ENCODE measurements around the gene BCL2.

Gene BCL2

DNA sequence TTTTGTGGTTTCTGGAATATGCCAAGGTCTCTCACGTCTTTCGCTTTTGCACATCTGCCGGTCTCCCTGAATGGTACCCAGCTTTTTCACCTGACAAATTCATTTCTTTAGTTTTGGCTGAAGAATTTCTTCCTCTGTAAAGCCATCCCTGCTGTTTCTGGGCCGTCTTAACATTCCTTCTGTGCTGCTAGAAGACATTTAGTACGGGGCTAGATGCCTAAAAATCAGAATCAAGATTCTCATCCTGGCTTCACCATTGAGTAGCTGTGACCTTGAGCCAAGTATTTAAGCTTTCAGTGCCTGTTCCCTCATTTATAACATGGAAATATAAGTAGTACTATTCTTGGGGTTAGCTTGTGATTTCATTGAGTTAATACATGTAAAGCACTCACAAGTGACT is 6.4 kb upstream of the BCL2 start:
- DNase-seq (ENCODE audit: low spot score) = no peak

DNA sequence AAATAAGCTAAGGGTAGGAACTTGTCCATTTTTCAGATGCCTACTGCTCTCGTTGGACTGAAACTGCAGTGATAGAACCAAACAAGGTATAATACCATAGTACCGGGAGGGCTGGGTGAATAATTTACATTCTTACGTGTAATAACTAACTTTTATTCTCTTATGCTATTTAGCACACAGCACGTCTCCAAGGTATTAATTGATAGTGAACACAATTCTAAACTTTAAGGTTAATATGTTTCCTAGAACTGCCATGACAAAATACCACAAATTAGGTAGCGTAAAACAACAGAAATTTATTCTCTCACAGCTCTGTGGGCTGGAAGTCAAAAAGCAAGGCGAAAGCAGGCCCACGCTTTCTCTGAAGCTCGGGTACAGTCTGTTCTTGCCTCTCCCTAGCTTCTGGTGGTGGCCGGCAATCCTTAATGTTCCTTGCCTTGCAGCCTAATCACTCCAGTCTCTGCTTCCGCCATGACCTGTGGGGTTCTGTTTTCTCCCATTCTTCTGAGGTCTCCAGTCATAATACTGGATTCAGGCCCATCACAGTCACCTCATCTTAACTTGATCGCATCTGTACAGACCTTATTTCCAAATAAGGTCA is 5.6 kb upstream of the BCL2 start:
- peak; percentile 69 for DNase-seq (ENCODE audit: low spot score)

DNA sequence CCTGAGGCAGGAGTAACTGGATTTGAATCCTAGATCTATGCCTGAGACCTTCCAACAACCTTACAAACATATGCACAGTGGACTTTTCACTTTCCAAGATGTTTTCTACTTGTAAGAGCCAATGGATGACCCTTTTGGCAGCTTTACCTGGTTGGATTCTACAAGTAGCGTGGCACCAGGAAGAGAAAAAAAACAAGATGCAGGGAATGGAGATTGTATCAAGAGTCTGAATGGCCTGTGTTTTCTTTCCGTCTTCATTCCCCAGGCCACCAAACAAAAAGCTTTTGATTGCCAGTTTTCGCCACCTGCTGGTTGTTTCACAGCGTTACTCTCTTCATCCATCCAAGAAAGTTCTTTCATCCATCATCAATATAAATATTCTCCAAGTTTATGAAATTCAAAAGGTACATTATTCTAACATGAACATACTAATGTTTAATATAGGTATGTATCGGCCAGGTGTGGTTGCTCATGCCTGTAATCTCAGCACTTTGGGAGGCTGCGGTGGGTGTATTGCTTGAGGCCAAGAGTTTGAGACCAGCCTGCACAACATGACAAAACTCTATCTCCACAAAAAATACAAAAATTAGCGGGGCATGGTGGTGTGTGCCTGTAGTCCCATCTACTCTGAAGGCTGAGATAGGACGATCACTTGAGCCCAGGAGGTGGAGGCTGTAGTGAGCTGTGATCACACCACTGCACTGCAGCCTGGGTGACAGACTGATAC is 3.5 kb upstream of the BCL2 start:
- peak; percentile 73 for DNase-seq (ENCODE audit: low spot score)

DNA sequence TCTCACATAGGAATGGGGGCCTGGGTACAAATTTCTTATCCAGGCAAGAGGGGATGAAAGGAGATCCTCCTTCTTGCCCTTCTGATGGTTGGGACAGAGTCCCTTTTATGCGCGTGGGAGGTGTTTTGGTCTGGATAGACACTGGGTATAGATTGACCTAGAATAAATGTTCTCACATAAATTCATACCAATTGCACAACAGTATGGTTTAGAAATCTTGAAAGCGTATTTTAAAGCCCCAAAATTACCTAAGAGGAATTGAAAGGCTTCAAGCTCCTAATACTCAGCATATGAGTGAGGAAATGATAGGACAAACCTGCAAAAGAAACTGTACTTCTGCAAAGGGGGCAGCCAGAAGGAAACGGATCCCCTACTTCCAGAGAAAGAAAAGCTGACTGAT is 2.6 kb upstream of the BCL2 start:
- DNase-seq (ENCODE audit: low spot score) = no peak

DNA sequence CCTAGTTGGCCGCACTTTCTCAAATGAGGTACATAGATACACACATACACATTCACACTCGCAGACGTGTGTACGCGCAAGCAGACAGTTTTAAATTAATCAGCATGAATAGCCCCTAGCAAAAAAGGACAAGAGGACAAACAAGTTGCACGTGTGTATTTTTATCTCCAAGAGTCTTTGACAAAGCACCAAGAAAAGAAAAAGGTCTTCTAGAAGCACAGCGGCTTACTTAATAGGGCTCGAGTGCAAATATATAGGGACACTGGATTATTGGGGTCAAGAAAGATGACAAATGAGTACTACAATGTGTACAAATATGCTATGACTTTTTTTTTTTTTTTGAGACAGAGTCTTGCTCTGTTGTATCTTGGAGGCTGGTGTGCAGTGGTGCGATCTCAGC is 1.7 kb upstream of the BCL2 start:
- no peak for DNase-seq (ENCODE audit: low spot score)

DNA sequence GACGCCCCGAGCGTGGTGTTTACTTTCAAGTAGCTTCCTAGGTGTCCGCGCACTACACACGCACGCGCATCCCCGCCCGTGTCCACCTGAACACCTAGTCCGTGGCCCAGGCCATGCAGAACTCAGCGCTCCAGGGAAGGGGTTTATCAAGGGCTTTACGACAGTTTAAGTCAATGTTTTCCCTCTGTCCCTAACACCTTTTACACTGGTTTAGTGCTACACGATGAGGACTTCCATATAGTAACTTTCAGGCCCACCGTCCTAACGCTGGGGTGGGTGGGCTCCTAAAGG is 1.4 kb upstream of the BCL2 start:
- DNase-seq (ENCODE audit: low spot score) = no peak

DNA sequence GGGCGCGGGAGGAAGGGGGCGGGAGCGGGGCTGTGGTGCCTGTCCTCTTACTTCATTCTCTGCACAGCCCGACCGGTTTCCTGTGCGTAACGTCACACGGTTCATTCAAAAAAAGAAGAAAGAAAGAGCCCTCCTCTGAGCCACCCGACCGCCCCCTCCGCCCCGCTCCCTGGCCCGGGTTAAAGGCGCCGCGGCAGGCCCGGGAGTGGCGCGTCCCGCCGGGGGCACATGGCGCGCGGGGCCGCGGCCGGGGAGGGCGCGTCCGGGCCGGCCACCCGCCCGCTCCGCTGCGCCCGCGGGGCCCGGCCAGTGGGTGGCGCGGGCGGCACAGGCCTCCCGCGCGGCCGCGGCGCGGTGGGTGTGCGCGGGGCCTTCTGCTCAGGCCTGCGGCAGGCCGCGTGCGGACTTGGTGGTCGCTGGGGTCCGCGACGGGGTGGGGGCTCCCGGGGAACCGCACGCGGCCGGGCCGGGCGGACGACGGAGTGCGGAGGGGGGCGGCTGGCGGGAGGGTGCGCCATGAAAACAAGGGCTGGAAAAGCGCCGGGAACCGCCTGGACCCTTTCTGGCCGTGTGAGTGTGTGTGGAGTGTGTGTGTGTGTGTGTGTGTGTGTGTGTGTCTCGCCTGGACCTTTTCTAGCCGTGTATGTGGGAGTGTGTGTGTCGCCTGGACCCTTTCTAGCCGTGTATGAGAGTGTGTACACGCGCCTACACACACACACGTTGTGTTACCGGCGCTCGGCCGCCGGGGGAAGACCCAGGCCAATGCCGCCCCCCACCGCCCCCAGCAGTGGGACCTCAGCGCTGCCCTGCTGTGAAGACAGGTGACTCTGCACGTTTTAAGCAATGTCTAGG is 780 bp upstream of the BCL2 start:
- peak; percentile 89 for DNase-seq (ENCODE audit: low spot score)

DNA sequence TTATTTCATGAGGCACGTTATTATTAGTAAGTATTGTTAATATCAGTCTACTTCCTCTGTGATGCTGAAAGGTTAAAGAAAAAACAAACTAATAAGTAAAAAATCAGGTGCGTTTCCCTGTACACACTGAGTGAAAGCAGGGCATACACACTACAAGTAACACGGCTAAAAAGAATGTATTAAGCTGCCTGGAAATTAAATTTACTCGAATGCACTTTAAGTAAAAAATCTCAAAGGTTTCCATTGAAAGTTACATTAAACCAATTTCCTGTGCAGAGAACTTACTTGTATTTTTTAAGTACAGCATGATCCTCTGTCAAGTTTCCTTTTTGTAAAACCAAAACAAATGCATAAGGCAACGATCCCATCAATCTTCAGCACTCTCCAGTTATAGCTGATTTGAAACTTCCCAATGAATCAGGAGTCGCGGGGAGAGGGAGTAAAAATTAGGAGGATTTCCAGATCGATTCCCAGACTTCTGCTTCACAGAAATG is 633 bp downstream of the BCL2 start:
- no peak for DNase-seq (ENCODE audit: low spot score)

DNA sequence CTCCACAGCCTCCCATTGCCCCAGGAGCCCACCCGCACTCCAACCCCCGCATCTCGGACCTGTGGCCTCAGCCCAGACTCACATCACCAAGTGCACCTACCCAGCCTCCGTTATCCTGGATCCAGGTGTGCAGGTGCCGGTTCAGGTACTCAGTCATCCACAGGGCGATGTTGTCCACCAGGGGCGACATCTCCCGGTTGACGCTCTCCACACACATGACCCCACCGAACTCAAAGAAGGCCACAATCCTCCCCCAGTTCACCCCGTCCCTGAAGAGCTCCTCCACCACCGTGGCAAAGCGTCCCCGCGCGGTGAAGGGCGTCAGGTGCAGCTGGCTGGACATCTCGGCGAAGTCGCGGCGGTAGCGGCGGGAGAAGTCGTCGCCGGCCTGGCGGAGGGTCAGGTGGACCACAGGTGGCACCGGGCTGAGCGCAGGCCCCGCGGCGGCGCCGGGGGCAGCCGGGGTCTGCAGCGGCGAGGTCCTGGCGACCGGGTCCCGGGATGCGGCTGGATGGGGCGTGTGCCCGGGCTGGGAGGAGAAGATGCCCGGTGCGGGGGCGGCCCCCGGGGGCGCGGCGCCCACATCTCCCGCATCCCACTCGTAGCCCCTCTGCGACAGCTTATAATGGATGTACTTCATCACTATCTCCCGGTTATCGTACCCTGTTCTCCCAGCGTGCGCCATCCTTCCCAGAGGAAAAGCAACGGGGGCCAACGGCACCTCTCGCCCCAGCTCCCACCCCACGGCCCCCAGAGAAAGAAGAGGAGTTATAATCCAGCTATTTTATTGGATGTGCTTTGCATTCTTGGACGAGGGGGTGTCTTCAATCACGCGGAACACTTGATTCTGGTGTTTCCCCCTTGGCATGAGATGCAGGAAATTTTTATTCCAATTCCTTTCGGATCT is 1.3 kb downstream of the BCL2 start:
- peak; percentile 87 for DNase-seq (ENCODE audit: low spot score)

DNA sequence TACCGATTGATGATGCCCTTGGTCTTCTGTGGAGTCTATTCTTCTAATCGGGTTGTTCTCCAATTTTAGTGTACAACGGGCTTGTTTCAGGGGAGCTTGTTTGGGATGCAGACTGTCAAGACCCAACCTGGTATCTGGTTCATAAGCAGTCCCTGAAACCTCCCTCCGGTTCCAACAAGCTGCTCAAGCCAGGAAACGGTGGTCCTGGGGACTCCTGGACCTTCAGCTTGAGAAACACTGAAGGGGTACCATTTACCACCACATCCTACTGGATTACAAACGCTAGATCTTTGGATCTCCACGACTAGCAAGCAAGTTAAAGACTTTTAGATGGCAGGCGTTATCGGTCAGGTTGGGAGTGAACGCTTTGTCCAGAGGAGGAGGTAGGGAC is 2.0 kb downstream of the BCL2 start:
- no peak for DNase-seq (ENCODE audit: low spot score)

DNA sequence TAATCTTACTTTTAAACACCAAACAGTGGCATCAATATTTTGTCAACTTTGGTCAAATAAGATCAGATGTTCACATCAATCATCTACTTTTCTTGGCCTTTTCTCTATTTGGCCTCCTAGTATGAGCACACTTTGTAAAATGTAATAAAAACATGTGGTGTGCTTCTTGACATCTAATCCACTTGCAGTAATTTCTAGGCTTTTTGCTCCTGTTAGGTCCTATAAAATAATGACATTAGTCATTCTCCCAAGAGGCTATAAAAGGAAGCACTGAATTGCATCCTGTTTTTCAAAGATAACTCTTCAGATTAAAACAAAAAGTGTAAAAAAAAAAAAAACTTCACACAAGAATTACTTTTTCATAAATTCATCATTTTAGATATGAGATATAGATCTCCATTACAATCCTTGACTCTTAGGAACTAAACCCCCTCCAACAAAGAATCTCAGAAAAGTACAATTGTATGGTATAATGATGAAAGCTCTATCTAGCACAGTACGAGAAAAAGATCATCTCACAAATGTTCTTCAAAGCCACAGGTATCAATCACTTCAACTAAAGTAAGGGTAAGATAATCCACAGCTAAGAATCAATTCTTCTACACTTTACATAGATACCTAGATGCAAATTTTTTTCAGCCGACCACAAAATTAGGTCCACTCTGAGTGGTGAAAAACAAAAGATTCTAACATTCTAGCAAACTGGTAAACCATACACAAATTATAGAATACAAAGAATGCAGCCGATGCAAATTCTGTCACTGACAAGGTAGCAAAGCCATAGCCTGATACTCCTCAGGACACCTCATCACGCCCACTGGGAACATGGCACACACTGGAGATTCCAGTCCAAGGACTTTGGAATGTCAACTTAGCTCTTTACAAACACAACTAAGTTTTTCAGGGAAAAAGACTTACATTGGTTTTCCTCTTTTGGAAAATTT is 2.7 kb downstream of the BCL2 start:
- no peak for DNase-seq (ENCODE audit: low spot score)

DNA sequence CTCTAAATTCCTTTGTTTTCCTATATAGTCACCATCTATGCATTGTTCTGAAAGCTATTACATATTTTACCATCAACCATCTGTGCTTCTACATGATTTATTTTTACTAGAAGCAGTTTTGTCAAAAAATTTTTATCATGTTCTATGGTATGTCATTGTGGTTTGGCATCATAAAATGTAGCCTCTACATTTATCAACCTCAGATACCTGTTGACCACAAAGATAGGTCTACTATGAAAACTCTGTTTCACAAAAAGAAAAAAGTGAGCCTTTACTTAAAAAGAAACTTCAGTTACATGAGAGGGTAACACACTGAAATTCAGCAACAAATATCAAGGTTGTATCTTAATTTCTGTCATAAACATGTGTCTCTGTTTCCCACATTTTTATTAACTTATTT is 3.7 kb downstream of the BCL2 start:
- DNase-seq (ENCODE audit: low spot score) = no peak

DNA sequence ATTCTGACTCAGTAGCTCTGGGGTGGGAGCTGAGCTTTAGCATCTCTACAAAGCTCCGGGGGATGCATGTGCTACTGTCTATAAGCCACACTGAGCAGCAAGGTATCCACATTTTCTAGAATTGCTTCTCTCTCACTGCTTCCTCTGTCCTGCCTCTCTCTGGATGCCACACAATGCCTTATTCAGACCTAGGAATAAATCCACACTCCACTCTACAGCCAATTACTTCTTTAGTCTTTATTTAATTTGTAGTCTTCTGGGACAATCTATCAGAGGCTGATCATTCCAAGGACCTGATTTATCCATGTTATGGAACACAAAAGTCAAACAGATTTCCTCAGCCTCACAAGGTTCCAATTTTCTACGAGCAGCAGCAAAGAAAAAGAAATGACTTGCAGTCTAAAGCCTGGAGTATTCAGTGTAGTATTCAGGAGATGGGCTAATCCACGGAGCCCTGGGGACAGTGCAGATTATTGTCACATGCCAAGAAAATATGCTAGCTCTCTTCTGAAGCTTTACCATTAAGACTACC is 4.4 kb downstream of the BCL2 start:
- DNase-seq (ENCODE audit: low spot score) = no peak

DNA sequence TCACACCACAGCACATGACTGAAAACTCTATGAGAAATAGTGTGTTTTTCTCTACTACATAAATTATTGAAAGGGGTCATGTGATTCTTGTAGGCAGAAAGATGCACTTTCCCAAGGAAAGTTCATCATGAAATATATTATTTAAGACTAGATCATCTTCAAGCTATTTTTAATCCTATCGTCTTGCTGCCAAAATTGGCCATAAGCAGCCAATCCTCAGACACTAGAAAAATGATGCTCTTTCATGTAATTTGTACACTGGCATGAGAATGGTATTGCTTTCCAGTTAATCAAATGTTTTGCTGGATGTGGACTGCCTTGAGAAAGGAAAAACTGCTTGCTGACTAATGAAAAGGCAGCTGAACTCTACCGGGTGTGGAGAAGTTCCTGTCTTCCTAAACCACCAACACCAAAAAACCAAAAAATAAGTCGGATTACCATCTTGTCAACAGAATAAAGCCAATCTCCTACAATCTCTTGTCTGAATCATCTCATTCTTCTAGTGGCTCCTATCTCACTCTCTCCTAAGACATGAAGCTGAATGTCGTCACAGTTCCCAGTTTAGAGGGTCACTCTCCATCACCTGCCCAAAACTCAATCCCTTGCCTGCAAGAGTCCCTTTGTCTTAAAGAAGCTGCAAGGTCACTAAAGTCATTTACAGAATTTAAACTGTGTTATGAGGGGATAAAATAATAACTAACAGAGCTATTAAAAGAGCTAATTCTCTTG is 5.3 kb downstream of the BCL2 start:
- DNase-seq (ENCODE audit: low spot score) = no peak

DNA sequence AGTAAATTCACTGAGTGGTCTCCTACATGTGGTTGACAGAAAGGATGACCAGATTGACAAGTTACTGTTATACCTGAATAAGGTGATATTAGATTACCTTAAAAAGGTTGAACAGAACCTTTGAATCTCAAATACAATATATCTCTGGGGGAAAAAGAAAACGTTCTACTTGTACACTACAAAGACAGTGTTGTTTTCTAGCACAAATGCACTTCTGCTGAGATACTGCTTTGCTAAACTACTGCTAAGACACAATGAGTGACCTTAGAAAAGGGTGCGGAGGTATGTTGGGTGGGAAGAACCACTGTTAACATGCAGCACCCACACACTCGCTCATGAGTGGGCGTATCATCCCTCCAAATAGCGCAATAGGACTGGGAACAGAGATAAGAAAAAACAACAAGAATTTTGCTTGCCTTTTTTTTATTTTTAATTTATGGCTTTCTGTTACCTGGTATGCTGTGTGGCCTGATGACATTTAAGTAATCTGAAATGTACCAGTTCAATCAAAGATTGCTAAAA is 6.1 kb downstream of the BCL2 start:
- no peak for DNase-seq (ENCODE audit: low spot score)

DNA sequence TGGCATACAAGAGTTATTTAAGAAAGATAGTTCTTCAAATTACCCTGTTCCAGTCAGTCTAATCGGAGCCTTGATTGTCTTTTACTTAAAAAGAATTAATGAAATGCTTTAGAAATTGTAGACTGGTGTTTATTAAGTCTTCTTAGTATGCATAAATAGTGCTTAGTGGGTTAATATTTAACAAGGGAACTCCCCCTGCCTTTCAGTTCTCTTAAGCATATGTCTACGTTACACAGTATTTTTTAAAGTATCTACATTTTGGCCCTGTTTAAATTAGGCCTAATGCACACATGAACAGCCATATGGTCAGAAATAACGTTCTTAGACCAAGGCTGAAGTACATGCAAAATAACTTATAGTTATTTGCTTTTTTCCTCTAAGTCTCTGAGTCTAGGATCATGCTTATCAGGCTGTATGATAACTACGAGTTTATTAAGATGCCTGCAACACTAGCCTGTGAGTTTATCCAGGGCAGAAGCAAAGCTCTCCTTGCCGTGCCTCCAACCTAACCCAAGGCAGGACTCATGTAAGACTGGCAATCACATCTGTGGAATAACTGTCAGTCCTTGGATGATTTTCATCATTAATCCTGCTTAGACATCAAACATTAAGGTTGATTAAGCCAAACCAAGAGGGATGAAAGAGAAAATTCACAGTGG is 6.7 kb downstream of the BCL2 start:
- DNase-seq (ENCODE audit: low spot score) = peak; percentile 36

DNA sequence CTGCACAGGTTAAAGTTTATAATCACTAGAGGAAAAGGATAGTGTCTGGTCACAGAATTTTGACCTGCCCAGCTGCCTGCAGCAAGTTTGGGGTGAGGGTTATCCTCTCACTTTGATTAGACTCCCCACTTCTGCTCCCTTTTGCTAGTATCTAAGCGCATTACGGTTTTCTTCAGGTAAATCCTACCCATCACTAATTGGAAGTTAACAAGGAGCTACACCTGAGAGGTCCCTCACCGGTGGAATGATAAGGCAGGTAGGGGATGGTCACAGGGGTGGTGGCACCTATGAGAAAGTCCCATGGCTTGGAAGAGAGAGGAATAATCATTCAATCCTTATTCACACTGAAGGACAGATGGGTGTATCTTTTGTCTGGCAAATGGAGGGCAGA is 7.6 kb downstream of the BCL2 start:
- DNase-seq (ENCODE audit: low spot score) = no peak

DNA sequence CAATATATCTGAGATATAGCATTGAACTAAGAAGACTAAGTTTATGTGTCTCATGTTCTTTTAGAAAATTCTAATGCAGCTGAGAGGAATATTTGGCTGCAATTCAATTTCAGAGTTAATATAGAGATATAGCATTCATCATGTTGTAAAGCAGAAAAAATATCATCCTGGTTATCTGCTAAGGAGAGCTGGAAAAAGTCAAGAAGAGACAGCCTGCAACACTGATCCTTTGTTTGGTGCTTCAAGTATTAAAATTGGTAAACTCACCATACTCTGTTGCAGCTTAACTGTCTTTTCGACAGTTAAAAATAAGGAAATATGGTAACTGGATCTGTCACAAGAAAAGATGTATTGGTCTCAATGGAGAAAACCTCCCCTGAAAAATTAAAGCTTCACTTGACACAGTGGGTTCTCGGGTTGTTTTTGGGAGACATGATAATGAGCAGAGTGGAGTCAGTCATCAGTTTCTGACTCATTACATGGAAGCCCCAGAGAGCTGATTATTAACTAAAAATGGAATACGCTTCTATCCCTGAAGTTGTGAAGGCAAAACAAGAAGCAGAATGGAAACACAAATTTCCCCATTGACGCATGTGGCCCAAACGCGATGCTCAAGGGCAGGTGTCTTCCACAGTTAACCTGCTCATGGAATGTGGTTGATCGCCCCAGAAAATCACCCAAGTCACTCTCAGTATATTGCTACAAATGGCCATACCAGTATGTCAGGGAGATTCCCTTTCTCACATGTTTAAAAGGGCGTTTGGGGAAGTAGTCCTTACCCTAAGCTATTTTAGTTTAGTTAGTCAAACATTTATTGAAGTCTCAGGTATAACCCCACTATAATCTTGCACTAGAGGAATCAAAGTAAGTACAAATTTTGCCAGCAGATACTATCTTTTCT is 8.2 kb downstream of the BCL2 start:
- peak; percentile 80 for DNase-seq (ENCODE audit: low spot score)
